GM13977 (cell line): ENCODE results near the gene CEP170B.
"Not testable (repeated sequence)": the region's sequence is repeated elsewhere in the genome, so short reads cannot be mapped to it uniquely, and the experiment has no call there.

Experiments used
- DNase-seq: peaks from one replicate; pipeline ENCODE4 v3.0.0; 2012; ENCODE audit warnings: low spot score
- in situ Hi-C: fragments of 300-500 bp; cut with MboI; formaldehyde crosslinking; loops from one replicate; pipeline ENCODE4 v1.12.0; 2022; ENCODE audit warnings: low sequenced_read_pairs, low pct_unique_long_range_greater_than_20kb, mixed read lengths, inconsistent platforms; ENCODE audit not compliant: unreplicated experiment
- TF ChIP-seq, protein P1 (sequence below): IDR thresholded peaks from 2 replicates; pipeline ENCODE4 v1.5.1; 2012; ENCODE audit warnings: mild to moderate bottlenecking, control low read depth; ENCODE audit not compliant: insufficient read depth; ENCODE audit errors: extremely low read depth, missing control alignments

The CEP170B gene

DNA sequence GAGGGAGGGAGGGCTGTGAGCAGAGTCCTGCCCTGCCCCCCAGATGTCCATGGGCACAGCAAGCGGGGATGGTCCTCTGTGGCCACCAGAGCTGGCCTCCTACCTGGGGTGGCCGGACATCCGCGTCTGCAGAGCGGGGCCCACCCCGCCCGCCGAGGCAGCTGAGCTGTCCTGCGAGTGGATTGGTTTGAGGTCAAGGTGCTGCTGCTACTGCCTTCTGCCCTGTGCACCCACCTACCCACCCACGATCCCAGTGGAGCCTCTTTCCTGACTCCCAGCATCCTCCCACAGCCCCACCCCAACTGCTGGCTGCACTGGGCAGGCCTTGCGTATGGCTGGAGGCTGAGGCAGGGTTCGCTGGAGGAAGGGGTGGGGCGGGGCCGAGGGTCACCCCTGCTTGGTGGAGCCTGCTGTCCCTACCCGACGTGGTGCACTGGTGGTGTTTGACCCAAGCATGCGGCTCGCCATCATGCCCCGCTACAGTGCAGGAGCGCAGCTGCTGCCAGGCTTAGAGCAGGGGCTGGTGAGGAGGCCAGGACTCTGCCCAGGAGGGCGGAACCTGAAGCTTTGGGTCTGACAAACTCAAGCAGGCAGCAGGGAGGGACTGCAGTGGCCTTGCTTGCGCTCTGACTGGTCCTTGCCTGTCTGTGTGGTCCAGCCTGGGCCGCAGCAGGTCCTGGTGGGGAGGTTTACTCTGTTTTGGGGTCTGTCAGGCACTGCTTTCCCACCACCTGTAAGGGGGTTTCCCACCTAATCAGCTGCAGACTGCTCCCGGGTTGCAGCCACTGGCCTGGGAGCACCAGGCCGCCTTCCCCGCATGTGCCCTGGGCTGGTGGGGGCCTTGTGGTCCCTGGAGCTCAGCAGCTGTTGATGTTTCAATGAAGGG is 23.7 kb downstream of the CEP170B start:
- in situ Hi-C loops = no loop called here
- no peak for DNase-seq
- TF ChIP-seq, protein P1, sequence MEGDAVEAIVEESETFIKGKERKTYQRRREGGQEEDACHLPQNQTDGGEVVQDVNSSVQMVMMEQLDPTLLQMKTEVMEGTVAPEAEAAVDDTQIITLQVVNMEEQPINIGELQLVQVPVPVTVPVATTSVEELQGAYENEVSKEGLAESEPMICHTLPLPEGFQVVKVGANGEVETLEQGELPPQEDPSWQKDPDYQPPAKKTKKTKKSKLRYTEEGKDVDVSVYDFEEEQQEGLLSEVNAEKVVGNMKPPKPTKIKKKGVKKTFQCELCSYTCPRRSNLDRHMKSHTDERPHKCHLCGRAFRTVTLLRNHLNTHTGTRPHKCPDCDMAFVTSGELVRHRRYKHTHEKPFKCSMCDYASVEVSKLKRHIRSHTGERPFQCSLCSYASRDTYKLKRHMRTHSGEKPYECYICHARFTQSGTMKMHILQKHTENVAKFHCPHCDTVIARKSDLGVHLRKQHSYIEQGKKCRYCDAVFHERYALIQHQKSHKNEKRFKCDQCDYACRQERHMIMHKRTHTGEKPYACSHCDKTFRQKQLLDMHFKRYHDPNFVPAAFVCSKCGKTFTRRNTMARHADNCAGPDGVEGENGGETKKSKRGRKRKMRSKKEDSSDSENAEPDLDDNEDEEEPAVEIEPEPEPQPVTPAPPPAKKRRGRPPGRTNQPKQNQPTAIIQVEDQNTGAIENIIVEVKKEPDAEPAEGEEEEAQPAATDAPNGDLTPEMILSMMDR = no peak

DNA sequence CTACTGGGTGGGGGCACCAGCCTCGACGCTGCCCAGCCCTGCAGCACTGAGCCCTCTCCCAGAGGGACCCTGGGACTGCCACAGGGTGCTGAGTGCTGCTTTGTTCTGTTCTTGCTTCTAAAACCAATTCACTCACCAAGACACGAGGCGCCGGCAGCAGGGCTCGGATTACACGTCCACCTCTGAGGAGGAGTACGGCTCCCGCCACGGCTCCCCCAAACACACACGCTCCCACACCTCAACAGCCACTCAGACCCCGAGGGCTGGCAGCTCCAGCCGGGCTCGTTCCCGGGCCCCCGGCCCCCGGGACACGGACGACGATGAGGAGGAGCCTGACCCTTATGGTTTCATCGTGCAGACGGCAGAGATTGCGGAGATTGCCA is 24.3 kb downstream of the CEP170B start:
- TF ChIP-seq, protein P1 = no peak
- in situ Hi-C loops = no loop called here
- no peak for DNase-seq

DNA sequence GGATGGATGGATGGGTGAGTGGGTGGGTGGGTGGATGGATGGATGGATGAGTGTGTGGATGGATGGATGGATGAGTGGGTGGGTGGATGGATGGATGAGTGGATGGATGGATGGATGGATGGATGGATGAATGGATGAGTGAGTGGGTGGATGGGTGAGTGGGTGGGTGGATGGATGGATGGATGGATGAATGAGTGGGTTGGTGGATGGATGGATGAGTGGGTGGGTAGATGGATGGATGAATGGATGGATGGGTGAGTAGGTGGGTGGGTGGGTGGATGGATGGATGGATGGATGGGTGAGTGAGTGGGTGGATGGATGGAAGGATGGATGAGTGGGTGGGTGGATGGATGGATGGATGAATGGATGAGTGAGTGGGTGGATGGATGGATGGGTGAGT is 25.2 kb downstream of the CEP170B start:
- in situ Hi-C loops = not testable (repeated sequence)

DNA sequence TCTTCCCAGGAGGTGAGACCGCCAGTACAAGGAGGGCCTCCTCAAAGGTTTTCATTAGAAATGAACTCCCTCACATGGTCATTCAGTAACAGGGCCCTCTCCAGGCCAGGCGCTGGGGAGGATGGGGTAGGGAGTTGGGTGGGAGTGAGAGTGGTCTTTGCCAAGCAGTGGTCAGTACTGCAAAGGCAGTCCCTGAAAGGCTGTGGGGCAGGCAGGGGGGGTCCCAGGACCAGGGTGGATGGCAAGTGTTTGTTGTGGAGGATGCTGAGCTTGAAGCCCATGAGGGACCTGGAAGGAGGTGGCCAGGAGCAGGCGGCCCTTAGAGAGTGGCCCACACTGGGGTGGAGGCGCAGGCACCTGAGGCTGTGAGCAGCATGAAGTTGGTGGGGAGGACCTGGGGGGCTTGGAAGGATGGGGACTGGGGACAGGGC is 26.1 kb downstream of the CEP170B start:
- TF ChIP-seq, protein P1 = no peak
- no peak for DNase-seq
- in situ Hi-C loops = no loop called here

More for the DNA sequence above, 25.2 kb downstream of the CEP170B start:
- DNase-seq = not testable (repeated sequence)

DNA sequence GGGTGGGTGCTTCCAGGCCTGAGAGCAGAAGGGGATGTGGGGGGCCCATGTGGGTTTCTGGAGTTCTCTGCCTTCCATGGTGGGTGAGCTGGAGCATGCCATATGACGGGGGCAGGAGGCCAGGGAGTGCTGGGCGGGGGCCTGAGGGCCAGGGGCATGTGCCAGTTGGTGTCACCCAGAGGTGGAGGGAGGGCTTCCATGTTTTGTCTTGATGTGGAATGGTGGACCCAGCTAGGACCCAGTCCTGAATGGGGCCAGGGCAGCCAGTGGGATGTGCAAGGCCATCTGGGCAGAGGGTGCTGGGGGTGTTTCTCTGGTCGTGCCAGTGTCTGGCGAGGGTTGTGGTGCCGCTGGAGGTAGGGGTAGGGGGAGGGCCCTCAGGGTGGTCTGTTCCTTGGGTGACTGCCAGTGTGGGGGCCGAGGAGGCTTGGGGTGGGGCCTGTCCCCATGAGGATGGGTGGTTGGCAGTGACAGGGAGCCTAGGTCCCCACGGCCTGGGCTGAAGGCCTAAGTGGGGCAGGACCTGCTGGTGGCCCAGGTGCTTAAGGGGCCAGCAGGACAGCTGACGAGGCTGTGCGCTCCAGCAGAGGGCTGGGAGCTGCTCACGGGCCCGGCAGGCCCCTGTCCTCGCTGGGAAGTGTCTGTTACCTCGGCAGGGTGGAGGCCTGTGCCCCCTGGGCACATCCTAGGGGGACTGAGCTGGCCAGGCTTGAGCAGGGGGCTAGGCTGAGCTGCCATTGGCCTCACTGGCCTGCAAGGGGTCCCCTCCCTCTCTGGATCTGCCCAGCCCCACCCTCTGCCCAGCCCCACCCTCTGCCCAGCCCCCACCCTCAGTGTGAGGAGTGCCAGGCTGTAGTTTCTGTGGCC is 26.8 kb downstream of the CEP170B start:
- DNase-seq = no peak
- in situ Hi-C loops = no loop called here
- TF ChIP-seq, protein P1 = no peak

DNA sequence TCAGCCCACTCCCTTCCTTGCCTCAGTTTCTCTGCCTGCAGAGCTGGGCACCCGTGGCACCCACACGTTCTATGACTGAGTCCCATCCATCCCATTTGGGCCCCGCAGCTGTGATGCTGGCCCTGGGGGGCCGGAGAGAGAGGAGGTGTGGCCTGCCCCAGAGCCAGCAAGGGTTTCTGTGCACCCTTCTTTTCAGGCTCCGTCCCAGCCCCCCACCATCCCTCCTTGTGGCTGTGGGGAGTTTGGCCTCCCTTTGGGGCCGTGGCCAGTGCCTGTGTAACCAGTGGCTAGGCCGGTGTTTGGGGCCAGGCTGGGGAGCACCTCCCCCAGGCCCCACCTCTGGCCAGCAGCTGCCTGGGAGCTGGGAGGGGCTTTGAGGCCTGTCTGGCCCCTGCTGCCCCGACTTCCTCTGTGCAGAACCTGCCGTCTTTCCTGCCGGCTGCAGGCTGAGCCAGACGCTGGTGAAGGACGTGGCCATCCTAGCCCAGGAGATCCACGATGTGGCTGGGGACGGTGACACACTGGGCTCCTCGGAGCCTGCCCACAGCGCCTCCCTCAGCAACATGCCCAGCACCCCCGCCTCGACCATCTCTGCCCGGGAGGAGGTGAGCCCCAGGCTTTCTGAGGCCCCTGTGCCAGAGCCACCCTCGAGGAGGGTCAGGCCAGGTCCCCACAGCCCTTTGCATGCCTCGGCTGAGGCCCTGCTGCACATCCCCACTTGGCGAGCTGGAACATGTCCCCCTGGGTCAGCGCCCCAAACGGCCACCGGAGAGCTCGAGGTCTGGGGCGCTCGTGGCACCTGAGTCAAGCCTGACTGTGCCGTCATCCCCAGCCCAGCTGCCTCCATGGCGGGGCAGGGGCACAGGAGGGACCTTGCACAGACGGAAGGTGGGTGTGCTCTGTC is 27.7 kb downstream of the CEP170B start:
- DNase-seq = no peak
- TF ChIP-seq, protein P1 = no peak
- in situ Hi-C loops = no loop called here
